ENCODE results near the gene C1orf122.

Gene C1orf122

GRCh38 chr1:37846647-37847339 lies 39.2 kb downstream of the C1orf122 start:
- no peak for DNase-seq

- no peak for DNase-seq
Observed at GRCh38 chr1:37849480-37849879, 41.9 kb downstream of the C1orf122 start.

DNA sequence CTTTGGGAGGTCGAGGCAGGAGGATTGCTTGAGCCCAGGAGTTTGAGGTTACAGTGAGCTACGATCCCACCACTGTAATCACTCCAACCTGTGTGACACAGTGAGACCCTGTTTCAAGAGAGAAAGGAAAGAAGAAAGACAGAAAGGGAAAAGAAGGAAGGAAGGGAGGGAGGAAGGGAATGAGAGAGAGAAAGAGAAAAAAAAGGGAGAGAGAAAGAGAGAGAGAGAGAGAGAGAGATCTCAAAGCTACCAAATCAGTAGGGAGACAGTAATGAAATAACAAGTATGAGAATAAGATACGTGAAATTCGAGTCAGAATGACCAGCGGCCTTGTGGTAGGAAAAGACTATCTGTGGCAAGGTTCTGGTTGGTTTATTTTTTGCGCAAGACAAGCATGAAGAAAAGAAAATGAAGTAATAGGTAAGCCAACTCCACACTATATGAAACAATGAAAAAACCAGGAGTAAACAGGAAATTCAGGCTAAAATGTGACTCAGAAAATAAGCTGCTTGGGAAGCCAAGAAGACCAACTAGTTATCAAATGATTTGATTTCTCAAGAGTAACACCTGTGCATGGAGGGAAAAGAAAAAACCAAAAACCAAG lies 42.9 kb downstream of the C1orf122 start:
- no peak for DNase-seq

DNA sequence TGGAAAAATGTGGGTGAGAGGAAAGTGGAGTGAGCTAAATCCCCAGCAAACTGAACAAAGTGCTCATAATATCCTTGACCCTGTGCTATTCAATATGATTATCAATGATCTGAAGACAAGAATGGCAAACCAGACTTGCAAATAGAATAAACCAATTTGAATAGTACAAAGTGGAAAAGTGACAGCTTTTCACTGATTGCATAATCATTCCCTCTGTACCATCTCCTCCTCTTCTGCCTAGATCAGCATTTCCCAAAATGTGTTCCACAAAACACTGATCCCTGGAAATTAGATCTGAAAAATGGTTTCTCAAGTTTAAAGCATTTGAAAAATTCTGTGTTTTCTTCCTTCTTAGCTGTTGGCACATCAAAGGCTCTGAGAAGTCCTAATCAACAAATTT lies 43.7 kb downstream of the C1orf122 start:
- DNase-seq = no peak

DNA sequence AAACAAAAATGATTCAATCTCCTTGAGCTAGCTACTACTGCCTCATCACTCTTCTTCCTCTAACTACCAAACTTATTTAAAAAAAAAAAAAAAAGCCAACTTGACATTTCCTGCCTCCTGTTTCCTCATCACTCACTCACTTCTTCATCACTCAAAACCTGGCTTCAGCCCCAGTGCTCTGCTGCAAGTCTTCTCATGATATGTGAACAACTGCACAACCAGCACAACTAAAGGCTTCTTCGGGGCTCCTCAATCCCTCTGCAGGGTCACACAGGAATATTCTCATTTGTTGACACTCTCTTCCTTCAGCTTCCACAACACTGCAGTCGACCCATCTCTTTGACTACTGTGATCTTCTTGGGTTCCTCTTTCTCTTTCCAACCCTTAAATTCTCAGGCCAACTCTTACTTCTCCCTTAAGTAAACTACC lies 44.2 kb downstream of the C1orf122 start:
- DNase-seq = no peak

DNA sequence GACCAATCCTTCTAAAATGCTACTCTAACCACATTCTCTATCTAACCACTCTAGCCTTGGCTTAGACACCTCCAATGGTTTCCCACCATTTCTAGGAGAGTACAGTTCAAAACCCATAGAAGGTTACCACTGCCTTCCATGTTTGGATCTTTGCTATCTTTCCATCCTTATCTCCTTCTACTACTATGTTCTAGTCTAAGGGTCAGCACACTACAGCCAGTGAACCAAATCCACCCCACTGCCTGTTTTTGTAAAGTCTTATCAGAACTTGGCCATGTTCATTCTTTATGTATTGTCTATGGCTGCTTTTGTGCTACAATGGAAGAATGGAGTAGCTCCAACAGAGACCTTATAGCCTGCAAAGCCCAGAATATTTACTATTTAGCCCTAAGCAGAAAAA lies 45.6 kb downstream of the C1orf122 start:
- no peak for DNase-seq

DNA sequence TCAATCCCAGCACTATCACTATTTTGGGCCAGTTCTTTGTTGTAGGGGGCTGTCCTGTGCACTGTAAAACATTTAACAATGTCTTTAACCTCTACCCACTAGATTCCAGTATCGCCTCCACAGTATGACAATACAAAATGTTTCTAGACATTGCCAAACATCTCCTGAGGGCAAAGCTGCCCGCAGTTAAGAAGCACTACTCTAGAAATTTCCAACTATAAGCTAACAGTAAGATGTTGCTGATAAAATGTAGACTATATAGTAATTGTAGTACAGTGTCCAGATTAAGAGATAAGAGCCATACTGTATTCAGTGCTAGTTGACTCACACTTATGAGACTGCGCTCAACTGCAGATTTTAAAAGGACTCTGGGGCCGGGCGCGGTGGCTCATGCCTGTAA lies 46.8 kb downstream of the C1orf122 start:
- no peak for DNase-seq

All from CD4-positive, alpha-beta T cell treated with Interleukin-17A for 1 hour (primary cell).